NCI-H2107 treated with DMSO at 0.1 percent for 48 hours (cell line): ENCODE measurements around the gene RPAP3.

Source experiments
- DNase-seq: peaks from one replicate; lab custom pipeline; 2025; ENCODE audit not compliant: unreplicated experiment; lab: John Stamatoyannopoulos, UW

The RPAP3 gene, protein sequence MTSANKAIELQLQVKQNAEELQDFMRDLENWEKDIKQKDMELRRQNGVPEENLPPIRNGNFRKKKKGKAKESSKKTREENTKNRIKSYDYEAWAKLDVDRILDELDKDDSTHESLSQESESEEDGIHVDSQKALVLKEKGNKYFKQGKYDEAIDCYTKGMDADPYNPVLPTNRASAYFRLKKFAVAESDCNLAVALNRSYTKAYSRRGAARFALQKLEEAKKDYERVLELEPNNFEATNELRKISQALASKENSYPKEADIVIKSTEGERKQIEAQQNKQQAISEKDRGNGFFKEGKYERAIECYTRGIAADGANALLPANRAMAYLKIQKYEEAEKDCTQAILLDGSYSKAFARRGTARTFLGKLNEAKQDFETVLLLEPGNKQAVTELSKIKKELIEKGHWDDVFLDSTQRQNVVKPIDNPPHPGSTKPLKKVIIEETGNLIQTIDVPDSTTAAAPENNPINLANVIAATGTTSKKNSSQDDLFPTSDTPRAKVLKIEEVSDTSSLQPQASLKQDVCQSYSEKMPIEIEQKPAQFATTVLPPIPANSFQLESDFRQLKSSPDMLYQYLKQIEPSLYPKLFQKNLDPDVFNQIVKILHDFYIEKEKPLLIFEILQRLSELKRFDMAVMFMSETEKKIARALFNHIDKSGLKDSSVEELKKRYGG

DNA sequence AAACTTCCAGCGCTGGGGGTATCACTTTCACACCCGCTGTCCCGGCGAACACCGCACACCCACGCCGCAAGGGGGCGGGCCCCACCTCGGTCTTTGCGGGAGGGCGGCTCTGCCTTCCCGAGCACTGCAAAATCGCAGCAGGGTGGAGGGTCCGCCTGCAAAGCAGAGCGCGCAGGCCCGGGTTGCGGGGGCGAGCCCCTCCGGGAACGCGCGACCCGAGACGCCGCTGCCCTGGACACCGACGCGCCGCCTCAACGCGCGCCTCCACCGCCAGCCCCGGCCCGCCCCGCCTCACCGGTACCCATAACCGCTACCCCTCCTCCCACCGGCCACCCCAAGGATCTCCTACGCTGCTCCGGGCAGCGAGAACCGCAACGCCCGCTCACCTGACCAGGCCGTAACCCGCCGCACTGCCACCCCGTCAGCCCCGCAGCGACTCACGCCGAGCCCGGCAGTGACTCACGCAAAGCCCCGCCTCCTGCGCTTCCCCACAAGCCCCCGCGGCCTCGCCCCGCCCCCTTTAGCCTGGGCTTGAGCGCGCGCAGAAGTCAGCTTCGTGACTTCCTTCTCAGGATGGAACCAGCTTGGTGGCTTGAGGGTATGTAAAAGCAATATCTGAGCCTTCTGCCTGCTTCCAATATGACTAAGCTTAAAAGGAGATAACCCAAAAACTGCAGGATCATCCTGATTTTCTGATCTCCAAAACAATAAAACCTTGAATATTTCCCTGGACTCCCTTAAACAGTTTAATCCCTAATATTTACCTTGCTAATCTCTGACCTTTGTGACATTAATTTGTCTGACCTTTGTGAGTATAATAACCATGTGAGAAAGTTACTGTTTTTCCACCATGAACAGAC is at the start of gene RPAP3:
Gene RPAP3 (minus strand): TSS at position 465 of the 860 bp plus-strand sequence. CDS start 3,190 bp downstream, outside the sequence.
- peak; percentile 80 for DNase-seq

- no peak for DNase-seq
Measured at GRCh38 chr12:47754881-47755280, 49.1 kb upstream of the RPAP3 start.

- no peak for DNase-seq
Measured at GRCh38 chr12:47754126-47754525, 48.3 kb upstream of the RPAP3 start.

DNA sequence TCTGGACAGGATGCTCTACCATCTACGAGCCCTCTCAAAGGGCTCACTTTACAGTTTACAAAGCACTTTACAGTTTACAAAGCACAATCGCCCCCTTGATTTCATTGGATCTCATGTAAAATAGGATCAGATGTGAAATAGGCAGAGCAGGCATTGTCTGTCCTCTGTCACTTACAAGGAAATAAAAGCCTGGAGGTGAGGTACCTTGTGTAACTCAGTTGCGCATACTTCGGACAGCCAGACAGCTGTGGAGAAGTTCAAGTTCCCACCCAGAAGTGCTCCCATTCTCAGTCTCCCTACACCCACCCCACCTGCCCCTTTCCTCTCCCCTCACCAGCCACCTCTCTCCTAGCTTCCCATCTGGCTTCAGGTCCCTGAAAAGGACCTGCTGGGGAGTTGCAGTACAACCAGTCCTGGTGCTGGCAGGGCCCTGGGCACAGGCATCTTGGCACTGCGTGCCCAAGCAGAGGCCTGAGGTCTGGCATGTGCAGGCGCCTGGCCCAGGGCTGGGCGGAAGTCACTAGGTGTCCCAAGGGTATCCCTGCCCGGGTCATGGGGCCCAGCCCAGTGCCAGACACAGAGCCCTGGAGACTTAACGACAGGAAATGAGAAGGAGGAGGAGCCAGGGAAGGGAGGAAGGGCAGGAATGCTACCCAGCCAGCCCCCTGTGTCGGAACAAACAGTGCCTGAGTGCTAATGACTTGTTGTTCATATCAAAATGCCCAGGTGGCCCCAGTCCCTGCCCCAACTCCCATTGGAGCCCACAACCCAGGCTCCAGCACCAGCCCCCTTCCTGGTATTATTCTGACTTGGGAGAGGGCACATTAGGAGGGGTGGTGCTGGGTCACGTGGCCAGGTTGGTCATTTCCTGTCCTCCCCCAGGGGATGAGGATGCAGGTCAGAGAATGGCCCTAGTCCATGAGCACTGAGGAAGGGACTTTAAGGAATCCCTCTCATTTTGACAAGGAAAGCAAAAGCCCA is 47.5 kb upstream of the RPAP3 start:
- DNase-seq, result no peak

- no peak for DNase-seq
Measured at GRCh38 chr12:47752552-47752951, 46.7 kb upstream of the RPAP3 start.

DNA sequence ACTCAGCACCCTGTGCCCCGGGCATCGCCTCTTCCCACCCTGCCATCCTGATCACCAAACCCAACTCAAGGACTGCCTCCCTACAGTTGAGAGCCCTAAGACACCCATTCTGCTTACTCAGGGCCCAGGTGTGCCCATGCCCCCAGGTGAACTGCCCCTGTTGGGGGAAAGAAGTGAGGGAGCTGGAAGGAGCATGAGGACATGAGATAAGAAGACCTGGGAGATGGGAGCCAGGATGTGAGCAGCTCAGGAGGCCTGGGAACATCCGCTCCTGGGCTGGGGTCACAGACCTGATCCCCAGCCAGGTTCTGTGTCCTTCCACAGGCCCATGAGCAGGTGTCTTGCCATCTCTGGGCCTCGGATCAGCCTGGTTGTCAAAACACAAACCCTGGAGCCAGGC is 46.3 kb upstream of the RPAP3 start:
- DNase-seq, result no peak

GRCh38 chr12:47751561-47751960 is 45.7 kb upstream of the RPAP3 start:
- DNase-seq, result no peak

GRCh38 chr12:47750916-47751470 is 45.2 kb upstream of the RPAP3 start:
- no peak for DNase-seq

GRCh38 chr12:47750229-47750798 is 44.5 kb upstream of the RPAP3 start:
- no peak for DNase-seq

- DNase-seq, result no peak
Measured at GRCh38 chr12:47748899-47749298, 43.1 kb upstream of the RPAP3 start.

DNA sequence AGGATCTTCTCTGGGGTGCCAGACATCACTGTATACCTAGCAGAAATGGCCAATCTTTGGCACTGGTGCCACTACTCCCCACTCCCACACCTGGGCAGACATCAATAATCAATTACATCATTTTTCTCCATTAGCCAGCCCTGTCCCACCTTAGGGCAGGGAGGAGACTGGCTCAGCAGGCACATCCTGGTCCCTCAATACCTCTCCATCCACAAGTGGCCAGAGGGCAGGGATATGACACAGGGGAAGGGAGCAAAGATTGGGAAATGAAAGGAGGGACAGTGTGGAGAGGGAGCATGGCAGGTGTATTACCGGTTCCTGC is 42.6 kb upstream of the RPAP3 start:
- no peak for DNase-seq

DNA sequence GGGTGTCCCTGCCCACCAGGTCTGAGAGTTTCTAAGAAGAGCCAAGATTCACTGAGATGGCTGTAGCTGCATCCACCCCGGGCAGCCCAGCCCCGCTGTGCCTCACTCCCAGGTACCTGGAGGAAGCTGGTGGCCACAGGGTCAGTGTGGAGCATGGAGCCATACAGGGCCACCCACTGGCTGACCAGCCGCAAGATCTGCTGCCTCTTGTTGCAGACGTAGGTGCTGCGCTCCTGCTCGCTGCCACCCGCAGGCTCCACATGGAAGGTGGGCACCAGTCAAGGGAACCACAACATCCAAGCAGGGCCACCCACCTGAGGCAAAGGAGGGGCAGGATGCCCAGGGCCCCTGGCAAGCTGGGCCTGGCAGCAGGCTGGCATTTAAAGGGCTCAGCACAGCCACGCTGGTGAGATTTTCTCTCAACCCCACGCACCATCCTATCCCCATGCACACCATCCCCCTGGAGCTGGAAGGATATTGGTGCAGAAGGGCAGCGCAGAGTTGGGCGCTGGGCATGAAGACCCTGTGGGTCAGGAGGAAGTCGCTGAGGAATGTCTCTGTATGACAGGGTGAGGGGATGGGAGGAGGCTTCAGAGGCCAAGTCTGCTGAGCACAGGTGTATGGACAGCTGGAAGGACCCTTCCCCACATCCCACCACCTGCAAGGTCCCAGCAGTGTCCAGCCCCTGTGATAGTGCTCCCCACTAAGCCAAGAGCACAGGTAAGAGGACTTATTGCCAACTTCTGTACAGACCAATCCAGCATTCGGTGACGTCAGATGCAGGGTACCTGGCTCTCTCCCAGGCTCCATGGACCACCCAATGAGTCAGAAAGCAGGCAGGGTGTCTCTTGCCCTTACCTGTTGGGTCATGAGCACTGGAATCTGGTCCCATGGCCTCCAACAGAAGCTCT is 42.0 kb upstream of the RPAP3 start:
- DNase-seq, result no peak

DNA sequence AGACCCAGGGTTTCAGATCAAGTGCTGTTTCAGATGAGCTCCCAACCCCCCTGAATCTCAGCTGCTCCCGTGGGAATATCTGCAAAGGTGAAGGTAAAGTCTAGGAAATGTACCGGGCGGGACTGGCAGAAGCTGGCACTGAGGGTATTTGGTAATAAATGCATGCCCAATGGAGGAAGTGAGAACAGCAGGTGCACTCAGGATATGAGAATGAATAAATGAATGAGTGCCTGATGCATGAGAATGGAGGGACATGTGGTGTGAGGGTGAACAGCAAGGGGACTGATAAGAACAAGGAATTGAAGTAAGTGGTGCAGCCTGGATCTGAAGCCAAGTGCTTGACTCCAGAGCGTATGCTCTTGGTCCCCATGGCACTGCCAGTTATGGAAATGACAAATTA is 41.3 kb upstream of the RPAP3 start:
- DNase-seq, result no peak

- no peak for DNase-seq
Measured at GRCh38 chr12:47746523-47746922, 40.7 kb upstream of the RPAP3 start.

DNA sequence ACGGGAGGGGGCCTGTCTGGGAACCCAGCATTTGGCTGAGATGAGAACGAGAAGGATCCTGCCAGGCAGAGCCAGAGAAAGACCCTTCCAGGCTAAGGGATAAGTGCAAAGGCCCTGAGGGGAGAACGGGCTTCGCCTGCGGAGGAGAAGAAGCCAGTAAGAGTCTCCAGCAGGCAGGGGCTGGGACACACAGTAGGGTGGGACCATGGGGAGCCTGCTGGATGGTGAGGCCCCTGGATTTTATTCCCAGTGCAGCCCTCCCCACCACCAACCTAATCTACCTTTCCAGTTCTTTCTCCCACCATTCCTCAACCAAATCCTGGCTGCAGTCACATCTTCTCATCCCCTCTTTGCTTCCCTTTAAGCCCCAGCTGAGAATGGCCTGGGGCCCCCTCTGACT is 40.2 kb upstream of the RPAP3 start:
- DNase-seq, result no peak

- no peak for DNase-seq
Measured at GRCh38 chr12:47745485-47746041, 39.7 kb upstream of the RPAP3 start.

- DNase-seq, result no peak
Measured at GRCh38 chr12:47744778-47745436, 39.1 kb upstream of the RPAP3 start.
